GM21381 (cell line): ENCODE measurements around the gene NELFCD.
"Not testable (repeated sequence)": the region's sequence is repeated elsewhere in the genome, so short reads cannot be mapped to it uniquely, and the experiment has no call there.

ENCODE experiments used
- ATAC-seq: cut with Tn5 transposase; IDR thresholded peaks from one replicate; pipeline ENCODE4 v1.9.1; 2021; ENCODE audit warnings: mild to moderate bottlenecking, moderate library complexity; ENCODE audit not compliant: unreplicated experiment

The NELFCD gene

DNA sequence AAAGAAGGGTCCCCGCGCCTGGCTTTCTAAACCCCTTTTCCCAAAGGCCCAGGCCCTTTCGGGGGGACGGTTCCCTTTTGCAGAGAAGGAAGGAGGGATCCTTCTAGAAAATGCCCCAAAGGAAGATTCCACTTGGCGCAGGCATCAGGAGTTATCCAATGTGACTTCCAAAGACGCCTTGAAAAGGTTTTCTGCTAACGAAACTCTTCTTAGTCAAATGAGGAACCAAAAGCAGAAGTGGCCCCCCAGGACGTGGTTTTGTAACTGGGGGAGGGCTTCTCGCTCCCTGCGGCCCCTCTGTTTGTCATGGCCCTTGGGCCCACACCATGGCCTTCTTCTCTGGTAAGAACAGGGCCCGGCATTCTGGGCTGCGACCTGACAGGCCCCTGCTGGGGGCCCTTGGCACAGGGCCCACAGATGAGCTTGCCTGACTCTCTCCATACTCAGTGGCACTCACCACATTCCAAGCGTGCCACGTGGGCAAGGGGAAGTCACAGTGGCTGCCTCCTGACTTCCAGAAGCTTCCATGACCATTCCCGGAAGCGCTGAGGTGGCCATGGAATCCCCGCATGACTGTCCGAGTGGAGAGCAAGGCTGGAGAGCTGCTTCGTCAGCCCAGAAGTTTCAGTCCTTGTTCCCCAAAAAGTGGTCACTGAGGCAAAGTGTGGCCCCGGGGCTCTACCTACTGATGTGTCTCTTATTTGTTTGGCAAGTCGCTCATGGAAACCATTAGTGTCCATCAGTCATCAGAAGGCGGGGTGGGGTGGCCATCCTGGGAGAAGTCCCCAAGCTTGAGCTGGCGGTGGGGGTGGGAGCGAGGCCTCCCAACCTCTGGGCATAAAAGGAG is 26.8 kb downstream of the NELFCD start:
- peak; percentile 25 for ATAC-seq

DNA sequence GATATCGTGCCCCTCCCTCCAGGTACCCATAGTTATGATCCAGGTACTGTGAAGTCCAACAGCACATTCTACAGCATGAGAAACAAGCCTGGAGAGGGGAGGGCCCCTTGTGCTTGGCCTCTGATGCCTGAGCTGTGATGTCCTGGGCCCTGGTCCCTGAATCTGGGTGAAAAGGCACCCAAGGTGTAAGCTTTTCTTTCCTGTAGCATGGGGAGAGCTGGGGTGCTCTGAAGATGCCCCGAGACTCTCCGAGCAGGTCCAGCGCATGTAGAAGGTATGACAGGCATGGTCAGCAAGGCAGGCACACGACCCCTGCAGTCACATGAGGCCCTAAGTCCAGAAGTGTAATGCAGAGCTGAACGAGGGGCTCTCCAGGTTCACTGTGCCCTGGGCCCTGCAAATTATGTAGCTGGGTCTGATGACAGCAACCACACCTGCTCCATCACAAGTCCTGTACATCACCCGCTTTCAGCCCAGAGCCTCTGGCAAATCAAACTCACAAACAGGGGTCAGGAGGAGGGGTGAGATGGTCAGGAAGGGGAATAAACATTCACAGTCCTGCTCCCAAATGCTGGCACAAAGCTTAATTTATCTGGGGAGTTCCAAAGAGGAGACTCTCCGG is 27.8 kb downstream of the NELFCD start:
- ATAC-seq = no peak

DNA sequence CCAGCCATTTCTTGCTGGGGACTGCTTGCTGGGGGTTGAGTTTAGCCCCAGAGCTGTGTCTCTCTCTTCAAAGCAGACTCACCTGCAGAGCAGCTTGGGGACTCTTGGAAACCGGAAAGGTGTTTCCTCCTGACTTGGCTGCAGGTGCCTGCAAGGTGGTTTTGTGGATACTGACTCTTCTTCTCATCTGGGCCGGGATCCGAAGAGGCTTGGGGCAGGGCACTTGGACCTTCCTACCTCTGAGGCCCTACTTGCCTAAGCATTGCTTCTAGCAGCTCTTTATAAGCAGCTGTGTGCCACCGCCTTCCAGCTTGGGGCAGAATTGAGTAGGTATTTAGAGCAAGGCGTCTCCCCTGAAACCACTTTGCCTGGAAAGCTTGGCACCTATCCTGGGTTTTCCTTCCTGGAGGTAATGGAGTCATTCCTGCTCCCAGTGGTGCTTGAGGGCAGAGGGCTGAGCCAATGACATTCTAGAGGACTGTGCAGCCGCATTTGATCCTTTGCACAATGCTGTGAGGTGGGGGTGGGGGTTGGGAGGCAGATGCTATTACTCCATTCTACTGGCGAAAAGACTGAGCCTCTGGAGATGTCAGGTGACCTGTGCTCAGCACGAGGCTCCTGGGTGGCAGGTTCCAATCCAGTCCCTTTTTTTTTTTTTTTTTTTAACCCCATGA is 29.4 kb downstream of the NELFCD start:
- no peak for ATAC-seq

DNA sequence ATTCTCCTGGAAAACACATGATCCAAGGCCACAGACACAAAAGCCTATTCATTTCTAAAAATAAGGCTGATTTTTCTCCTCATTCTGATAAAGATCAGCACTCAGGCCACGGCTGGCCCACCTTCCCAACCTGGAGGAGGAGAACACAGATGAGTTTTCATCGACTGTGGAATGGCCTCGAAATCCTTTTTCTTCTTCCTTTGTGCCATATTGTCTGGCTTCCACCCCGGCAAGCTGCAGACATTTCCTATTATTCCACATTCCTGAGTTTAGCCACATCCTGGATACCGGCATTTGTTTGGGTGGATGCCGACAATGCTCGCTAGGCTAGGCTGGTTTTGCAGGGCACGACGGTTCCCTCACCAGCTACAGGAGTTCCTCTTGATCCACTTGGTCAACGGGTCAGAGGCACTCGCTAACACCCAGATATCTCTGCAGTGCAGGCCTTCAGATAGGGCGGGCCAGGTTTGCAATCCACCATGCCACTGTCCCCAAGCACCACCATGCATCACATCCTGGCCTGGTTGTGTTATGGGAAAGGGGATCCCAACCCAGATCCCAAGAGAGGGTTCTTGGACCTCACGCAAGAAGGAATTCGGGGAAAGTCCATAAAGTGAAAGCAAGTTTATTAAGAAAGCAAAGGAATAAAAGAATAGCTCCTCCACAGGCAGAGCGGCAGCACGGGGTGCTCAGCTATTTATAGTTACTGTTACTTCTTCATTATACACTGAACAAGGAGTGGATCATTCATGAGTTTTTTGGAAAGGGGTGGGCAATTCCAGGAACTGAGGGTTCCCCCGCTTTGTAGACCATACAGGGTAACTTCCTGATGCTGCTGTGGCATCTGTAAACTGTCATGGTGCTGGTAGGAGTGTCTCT is 30.2 kb downstream of the NELFCD start:
- ATAC-seq = no peak

DNA sequence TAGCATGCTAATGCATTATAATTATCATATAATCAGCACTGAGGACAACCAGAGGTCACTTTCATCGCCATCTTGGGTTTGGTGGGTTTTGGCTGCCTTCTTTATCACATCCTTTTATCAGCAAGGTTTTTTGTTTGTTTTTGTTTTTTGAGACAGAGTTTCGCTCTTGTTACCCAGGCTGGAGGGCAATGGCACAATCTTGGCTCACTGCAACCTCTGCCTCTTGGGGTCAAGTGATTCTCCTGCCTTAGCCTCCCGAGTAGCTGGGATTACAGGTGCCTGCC is 30.8 kb downstream of the NELFCD start:
- ATAC-seq = not testable (repeated sequence)

DNA sequence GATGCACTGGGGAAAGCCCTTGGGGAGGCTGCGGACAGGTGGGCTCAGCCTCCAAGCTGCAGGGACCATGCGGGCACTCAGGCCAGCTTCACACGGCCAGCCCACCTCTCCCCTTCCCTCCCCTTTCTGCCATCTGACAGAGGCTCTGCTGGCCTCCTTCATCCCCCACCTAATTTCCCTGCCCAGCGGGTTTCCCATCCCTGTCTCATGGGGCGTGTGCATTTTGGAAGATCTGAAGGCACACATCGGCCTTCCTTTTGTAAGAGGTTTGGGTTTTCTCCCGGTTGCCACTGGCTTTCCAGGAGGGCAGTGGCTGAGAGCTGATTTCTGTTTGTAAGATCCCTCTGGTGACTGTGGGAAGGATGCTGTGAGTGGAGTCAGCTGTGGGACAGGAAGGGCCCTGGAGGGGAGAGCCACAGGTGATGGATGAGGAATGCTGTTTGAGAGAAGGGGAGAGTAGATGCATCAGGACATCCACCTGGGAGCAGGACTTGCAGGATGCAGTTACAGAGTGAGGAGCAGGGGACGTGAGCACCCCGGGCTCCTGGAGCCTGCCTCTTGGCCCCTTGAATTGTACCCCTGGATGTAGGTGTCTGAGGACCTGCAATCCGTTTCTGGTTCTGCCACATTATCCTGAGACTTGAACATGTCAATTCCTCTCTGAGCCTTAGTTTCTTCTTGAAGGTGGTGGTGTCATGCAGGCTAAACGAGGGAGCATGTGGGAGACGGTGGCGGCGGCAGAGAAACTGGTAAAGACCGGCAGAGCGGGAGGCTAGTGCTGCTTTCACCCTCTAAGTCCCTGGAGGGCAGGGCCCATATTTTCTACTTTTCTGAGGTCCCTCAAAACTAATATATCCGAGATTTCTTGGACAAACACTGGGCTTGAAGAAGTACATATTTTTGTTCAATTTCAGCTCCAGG is 32.2 kb downstream of the NELFCD start:
- ATAC-seq = no peak

DNA sequence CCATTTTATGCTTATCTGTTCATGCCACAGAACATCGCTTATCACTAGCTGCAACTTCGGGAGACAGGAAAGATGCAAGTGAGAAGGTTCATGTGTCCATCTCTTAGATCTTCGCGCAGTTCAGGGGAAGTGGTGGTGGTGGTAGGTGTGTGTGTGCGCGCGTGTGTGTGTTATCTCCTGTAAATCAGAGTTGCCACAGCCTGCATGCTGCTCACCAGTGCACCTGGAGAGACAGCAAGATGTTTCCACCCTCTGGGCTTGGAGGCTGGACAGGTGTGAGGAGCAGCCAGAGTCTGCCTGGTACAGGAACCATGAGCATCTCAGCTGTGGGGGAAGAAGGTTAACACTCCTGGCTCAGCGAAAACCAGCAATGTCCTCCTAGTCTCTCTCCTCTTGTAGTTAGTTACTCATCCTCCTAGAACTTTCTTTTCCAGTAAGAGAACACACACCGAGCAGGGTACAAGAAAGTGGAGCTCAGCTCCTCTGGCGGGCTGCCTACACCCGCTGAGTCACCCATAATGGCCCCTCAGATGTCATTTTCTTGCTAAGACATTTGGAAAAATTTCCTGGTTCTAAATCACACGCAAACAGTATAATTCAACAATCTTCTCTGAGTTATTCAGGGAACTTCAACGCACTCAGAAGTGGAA is 33.0 kb downstream of the NELFCD start:
- no peak for ATAC-seq

DNA sequence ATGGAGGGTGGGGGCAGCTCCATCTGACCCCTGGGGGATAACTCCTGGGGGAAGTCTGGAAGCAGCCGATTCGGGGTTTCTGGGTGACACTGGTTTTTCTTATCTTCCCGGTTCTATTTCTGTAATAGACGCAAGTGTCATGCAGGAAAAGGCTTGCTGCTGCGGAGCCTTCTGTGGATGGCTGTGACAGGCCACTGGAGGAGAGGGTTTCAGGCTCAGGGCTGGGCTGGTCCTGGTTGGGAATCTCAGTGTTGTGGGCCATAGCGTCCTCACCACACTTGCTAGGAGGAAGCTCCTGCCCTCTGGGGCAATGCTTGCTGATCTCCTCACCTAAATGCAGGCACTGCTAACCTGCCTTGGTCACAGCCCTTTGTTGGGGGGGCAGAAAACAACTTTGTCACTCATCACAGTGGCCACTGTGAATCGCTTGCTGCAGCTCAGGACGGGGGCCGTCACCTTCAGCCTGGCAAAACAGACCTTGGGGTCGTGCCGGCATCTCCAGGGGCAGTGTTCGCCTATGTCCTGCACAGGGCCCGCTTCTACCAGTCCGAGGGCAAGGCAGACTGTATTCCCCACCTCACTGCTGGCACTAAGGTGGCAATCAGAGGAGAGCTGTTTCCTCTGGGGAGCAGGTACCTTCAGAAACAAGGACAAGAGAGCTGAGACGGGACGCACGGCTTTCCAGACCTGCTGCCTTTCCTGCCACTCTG is 33.8 kb downstream of the NELFCD start:
- no peak for ATAC-seq

DNA sequence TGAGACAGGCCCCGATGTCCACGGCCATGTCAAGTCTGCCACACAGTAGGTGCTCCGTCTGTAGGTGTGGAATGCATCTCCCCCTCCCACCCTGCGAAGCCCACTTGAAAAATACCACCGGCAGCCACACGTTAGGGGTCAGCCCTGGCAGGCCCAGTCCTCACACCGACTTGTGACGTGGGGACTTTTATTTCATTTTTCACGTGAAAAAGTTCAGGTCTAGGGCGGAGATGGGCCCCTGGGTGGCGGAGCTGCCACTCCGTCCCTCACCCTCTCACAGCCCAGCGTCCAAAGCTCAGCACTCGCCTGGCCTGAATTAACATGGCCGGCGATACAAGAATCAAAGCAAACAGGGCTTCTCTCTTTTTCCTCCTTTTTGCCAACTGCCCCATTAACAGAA is 34.4 kb downstream of the NELFCD start:
- no peak for ATAC-seq

DNA sequence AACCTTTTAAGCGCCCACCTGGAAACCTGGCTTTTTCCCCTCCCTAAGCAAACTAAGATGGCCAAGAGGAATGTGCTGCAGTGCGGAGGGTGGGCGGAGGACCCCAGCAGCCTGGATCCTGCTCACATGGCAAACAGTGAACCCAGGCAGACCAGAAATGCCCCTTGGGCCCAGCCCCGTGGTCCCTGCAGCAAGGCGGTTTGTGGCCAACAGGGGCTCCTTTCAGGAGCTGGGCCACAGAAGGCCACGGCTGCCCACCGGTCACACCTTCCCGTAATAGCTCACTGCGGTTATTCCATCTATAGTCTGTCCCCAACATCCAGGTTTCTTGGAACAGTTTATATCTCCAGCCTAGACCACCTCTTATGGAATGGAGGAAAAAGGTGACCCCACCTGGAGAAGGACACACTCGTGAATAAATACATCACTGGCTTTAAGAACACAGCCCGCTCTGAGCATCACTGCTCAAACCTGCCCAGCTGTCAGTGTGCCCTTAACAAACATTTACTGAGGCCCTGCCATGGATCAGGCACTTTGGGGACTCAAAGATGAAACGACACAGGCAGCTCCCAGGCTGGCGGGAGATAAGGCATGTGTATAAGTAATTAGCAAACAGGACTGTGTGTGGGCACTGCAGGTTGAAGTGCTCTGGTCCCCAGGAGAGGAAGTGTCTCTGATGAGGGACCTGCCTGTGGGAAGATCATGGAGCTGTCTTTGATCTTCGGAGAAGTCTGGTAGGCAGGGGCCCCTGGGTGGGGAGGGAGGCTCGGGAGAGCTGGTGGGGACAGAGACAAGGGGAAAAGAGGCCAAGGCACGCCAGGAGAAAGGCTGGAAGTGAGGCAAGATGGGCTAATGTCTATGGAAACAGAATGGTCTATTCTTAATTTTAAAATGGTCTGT is 35.0 kb downstream of the NELFCD start:
- no peak for ATAC-seq

DNA sequence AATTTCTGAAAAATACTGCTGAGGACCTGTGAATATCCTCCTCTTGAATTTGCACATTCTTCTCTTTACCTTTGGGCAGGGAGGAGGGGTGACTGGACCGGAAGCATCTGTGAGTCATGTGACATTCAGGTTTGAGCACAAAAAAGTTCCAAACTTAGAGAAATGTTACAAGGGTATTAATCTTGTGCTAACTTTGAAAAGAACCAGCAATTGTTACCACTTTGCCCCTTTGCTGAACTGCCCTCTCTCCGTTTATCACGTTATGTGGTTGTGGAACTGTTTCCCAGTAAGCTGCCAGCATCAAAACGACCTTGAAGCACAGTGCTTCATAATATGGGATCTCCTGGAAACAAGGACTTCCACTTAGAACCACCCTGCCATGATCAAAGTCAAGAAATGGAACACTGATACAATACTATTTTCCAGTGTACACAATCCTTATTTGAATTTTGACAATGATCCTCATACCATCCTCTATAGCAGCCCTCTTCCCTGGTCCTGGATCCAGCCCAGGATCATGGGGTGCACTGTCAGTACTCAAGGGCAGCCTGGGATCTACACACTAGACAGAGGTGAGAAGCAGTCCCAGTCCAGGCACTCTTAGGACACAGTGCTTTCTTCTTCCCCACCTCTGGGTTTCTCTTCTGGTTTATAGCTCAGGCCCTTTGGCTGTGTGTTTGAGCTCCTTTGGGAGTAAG is 35.9 kb downstream of the NELFCD start:
- ATAC-seq = no peak

DNA sequence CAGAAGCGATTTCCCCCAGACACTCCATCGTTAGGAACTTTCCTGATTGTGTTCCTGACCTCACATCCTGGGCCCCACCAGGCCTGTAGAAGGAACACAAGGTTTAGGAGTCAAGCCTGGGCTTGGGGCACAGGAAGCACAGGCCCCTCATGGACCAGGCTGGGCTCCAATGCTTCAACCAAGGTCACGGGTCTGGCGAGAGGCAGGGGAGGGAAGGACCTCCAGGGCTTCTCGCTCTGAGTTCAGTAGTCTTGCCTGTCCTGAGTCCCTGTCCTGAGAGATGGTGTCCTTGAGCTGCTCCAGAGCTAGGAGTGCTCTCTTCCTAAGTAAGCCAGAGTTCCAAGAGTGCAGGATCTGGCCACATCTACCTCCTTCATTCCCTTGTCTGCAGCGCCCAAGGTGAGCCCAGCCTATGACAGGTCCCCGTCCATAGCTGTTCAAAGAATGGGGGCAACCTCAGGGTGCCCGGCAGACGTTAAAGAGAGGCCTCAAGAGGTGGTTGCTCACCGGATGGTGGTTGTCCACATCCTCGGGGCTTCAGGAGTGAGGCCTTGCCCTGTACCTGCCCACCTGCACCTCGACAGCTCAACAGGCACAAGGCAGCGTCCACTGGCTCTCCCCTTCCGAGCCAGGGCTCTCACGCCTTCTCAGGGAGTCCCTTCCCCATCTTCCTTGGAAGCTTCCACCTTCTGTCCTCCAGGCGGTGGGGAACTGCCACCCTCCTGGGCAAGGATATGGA is 36.6 kb downstream of the NELFCD start:
- ATAC-seq = no peak

DNA sequence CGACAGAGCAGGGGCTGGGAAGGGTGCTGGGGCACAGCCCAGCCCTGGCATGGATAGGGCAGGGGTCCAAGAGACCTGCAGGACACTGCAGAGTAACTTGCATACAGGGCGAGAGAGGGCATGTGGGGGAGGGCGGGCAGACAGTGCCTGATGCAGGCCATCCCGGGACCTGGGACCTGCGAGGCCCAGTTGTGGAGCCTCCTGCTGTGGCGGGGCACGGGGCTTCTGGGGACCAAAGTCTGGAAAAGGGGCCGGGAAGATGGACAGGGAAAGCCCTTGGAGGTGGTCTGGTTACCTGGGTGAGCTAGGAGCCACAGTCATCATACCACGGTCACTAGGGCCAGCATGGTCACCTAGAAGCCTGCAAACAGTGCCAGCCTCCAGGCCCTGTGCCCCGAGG is 37.8 kb downstream of the NELFCD start:
- ATAC-seq = no peak

DNA sequence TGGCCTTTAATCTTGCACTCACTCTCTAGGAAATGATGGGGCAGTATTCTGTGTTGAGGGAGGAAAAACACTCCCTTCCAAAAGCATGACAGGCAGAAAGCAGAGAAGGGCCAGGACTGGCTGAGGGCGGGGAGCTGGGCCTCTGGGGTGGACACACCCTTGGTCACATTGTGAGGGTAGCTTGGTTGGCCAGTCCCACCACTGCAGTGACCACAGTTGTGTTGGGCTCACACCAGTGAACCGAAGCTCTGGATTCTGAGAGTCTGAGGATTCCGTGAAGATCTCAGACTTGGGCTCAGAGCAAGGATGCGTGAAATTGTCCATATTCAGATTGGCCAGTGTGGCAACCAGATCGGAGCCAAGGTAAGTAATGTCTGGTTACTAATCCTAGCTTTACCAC is 38.2 kb downstream of the NELFCD start, which contains the start of gene TUBB1:
Gene TUBB1, plus strand, starts transcription at position 213 of the 400 bp plus-strand sequence. Its CDS starts 94 bp downstream, at position 307.
- no peak for ATAC-seq

DNA sequence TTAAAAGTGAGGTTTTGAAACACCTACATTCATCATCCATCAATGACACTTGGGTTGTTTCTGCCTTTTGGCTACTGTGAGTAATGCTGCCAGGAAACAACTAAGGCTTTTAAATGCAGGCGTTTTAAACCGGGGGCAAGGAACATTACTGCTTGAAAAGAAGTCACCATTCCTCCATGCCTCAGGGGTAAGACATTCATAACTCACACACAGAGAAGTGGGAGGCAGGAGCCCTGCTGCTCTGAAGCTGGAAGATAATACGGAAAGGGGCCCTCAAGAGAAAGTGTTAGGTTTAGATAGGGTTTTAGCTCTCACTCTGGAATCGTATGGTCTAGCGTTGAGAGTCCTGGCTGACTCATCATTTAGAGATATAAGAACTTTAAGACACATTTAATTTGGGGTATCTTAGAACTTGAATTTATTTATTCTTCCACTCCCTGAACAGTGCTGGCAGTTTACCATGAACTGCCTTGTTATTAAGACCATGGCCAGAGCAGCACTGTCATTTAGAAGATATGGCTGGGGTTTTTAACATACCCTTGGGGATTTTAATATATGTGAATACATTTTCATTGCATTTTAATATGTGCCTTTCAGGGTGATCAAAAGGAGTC is 40.0 kb downstream of the NELFCD start:
- no peak for ATAC-seq

DNA sequence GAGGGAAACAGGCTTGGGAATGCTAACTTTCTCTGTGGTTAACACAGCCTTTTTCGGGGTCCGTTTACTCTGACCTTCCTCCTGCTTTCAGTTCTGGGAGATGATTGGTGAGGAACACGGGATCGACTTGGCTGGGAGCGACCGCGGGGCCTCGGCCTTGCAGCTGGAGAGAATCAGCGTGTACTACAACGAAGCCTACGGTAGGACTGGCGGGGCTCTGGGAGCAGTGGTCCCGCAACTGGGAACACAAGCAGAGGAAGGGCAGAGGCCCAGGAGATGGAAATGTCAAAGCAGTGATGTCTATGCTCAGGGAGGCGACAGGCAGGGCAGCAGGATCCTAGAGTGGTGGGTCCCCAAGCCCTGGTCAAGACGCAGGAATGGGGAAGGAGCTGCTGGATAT is 41.7 kb downstream of the NELFCD start:
- ATAC-seq = no peak
